HG03565 (cell line): Measurements from ENCODE around the gene MAEA.

ENCODE experiments used
- ATAC-seq: cut with Tn5 transposase; IDR thresholded peaks from one replicate; pipeline ENCODE4 v1.9.1; 2021; ENCODE audit warnings: mild to moderate bottlenecking, moderate library complexity; ENCODE audit not compliant: unreplicated experiment

Gene MAEA

DNA sequence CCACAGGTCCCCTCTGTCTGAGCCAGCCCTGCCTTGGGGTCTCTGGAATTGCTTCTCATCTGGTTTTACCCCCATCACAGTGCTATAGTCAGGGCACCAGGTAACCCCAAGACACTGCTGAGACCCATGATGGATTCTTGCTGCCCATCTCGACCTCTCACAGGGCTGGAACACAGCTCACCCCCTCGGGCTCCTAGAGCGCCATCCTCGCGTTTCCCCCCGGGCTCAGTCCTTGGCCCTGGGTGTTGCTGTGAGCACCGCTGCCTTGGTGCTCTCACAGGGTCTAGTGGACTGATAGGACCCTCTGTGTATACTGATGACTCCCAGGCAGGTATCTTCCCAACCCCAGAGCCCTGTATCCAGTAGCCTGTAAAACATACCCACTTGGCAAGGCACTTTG is 8.8 kb downstream of the MAEA start:
- no peak for ATAC-seq

DNA sequence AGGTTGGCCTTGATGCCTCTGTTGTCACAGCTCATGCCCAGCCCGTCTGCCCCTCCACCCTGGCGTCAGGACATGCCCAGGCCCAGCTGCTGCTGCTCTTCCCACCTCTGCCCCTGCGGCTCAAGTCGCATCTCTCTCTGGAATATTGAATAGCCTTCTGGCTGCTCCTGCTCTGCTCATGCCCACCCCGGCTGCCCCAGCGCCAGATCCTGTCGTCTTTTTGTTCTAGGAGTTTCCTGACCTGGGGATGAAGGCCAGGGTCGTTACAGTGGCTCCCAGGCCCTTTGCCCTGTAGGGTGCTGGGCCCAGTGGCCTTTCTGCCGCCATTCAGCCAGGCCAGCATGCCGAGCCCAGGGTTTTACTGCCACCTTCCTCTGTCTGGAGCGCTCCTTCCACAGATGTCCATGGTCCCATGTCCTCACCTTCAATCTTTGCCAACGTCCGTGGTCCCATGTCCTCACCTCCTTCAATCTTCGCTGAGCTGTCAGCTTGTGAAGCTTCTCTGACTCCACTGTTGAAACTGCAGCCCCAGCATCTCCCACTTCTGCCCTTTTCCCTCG is 9.7 kb downstream of the MAEA start:
- ATAC-seq = no peak

DNA sequence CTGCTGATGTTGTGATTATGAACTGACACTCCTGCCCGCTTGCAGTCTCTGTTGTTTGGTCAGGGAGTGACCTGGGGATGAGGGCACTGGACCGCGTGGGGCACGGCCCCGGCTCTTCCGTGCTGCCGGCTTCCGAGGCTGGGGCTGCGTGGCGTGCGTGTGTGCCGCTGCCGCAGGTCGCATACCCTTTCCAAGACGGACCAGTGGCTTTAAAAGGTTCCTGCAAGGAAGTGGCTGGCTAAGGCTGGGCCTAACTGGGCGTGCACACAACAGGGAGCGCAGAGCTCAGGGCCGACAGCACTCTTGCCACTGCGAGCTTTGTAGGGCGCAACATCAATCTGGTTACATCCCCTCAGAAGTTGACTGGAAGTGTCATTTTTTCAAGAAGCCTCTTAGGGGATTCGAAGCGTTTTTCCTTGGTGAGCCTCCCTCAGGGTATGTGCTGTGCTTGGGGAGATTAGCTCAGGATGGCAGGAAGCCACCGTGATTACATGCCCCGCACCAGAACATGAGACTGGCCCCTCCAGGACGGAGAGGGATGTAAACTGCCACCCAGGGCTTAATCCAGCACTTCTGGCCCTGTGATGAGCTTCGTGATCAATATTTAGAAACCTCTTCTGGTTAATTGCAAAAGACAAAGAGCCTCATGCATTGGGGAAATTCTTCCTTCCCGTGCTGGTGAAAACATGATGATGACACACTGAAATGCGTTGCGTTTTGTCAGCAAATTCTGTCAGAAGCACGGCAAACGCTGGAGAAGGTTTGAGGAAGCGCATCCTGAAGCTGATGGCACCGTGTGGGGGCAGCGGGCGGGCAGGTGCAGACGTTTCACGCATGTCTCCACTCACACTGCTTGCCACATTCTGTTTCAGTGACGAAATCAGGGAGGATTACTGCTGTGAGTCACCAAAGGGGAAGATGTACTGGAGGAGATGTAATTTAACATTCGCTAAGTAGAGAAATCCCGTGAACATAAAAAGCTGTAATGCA is 11.1 kb downstream of the MAEA start:
- no peak for ATAC-seq

DNA sequence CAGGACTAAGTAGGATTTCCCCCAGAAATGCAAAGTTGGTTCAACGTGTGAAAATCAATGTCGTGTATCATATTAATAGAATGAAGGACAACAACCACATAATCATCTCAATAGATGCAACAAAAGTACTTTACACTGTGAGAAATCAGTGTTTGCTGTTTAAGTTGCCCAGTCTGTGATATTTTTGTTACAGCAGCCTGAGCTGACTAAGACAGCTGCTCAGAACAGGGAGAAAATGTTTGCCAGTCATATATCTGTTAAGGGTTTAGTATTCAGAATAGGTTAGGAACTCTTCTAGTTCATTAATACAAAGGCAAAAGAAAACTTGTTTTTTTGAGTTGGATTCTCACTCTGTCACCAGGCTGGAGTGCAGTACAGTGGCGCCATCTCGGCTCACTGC is 12.5 kb downstream of the MAEA start:
- ATAC-seq = no peak

DNA sequence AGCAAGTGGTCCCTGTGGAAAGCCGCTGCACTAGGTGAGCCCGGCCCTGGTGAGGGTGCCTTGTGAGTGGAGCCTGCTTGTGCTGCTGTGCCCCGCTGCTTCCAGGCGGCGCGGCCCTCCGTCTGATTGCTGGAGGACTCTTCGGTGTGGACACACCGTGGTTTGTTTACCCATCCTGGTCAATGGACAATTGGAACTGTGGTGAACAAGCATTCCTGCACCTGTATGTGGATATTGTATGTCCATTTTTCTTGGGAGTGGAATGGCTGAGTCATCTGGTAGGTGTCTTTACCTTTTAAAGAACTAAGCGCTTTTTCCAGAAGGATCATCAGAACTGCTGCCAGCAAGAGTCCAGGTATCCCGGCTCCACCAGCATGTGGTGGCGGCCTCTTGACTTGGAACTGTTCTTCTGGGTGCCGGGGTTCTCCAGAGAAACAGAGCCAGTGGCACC is 15.6 kb downstream of the MAEA start:
- ATAC-seq = no peak

GRCh38 chr4:1305781-1306455 is 16.2 kb downstream of the MAEA start:
- no peak for ATAC-seq

DNA sequence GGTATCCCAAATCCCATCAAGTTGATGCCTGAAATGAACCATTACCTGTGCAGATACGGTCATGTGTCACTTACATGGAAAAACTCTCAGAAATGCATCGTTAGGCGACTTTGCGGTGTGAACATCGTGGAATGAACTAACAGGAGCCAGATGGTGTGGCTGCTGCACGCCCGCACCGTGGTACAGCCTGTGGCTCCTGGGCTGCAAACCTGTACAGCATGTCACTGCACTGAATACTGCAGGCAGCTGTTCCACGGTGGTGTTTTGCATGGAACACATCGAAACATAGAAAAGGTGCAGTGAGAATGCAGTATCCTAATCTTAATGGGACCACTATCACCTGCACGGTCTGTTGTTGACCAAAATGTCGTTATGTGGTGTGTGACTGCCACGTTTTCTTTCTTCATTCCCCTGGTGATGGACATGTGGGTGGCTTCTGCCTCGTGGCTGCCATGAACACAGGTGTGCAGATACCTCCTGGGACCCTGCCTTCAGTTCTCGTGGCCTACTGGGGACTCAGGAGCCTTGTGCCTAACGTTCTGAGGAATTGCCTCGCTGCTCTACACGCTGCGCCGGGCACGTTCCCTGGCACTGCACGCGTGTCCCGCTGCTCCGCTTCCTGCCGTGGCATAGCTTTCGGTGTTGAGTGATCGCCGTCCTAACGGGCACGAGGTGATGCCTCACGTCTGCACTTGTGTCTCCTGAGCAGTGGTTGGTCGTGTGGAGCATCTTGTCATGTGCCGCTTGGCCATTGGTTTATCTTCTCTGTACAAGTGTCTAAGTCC is 18.5 kb downstream of the MAEA start:
- no peak for ATAC-seq

DNA sequence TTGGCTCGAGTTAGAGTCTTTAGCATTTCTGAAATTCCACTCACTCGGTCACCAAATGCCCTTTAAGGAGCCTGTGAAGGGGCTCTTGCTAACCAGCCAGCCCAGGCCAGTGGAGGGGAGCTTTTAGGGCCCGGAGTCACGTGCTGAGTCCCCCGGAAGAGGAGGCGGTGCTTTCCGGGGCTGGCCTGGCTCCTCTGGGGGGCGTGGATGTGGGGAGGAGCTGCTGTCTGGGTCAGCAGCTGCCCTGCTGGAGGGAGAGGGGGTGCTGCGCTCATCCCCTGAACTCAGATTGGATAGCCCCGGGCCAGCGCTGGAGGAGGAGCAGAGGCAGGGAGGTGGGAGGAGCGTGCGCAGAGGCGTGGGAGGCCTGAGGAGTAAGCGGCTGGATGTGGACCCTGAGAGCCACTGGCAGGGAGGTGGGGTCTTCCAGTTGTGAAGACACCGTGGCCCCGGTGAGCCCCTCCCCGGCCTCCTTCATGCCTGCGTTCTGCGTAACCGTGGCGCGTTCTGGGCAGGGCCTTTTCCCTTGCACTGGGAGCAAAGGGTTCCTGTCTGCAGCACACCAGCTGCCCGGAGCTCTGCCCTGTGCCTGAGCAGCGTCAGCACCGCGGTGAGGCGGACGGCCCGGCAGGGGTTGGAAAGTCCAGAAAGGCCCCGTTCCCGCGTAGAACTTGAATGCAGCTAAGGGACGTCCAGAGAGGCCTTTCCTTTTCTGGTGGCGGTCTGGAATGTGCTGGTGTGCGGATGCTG is 19.7 kb downstream of the MAEA start:
- ATAC-seq = no peak

DNA sequence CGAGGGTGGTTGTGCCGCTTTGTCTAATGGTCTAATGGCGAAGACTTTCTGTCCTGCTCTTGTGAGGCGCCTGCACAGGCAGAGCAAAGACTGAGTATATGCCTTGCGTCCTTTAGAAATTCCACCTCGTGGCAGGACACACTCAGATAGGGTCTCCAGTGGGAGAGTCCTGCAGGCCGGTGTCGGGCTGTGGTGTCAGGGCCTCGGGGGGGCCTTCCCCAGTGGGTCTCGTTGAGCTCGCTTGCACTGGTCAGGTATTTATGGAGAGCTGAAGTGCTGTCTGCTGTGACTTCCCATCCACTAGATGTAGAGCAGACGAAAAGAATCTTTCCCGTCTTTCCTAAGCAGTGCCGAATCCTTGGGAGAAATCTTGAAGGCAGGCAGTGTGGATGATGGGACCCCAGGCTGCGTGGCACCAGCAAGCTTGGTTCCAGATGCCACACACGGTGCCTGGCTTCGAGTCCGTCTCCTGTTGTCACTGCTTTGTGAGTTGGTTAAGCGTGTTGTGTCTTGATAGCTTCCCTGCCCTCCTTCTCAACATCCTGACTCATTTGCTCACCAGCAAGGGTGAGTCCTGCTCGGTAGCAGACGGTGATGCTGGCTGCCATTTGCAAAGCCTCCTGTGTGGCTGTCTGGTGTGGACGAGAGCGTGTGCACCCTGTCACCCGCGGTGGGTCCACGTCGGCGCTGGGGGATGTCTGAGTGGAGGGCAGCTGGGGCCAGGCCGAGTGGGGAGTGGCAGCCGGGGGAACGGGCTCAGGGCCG is 20.5 kb downstream of the MAEA start:
- no peak for ATAC-seq

GRCh38 chr4:1310796-1311631 is 21.3 kb downstream of the MAEA start:
- no peak for ATAC-seq

GRCh38 chr4:1312821-1313640 is 23.3 kb downstream of the MAEA start:
- no peak for ATAC-seq

GRCh38 chr4:1315306-1315705 is 25.6 kb downstream of the MAEA start:
- no peak for ATAC-seq

- no peak for ATAC-seq
Observed at GRCh38 chr4:1315836-1316536, 26.3 kb downstream of the MAEA start.

DNA sequence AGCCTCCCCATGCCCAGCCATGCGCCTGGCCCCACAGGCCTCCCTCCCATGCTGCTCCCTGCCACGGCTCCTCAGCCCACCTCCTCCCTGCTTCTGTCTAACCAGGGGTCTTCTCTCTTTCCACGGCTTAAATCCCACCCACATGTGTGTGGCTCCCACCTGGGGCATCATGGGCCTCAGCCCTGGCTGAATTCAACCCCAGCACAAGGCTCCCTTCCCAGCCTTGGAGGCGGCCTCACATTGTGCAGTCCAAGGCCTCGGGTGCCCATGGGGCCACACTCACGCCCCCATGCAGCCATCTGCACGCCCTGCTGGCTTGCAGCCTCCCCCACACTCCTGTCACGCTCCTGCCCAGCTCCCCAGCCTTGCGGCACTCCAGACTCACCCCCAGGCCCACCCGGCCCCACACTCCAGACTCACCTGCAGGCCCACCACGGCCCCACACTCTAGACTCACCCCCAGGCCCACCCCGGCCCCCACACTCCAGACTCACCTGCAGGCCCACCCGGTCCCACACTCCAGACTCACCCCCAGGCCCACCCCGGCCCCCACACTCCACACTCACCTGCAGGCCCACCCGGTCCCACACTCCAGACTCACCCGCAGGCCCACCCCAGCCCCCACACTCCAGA is 27.0 kb downstream of the MAEA start:
- ATAC-seq = no peak

GRCh38 chr4:1317177-1318045 is 27.7 kb downstream of the MAEA start:
- ATAC-seq = no peak

GRCh38 chr4:1318046-1318375 is 28.3 kb downstream of the MAEA start:
- no peak for ATAC-seq
